ENCODE measurements around the gene ST6GALNAC5.

The ST6GALNAC5 gene

GRCh38 chr1:76865696-76866286 is 1.5 kb upstream of the ST6GALNAC5 start:
- no peak overlapping the region for H3K4me3 ChIP-seq (ENCODE audit: low read length)
- TF ChIP-seq CTCF (conservative IDR thresholded peaks at IDR 0.05; ENCODE audit: low read depth, low read length), result no peak
- no peak for DNase-seq (ENCODE audit: low read depth)

GRCh38 chr1:76866566-76866965 is 714 bp upstream of the ST6GALNAC5 start:
- H3K4me3 ChIP-seq (ENCODE audit: low read length), result no peak overlapping the region
- no peak for TF ChIP-seq CTCF (conservative IDR thresholded peaks at IDR 0.05; ENCODE audit: low read depth, low read length)
- DNase-seq (ENCODE audit: low read depth), result no peak

GRCh38 chr1:76868154-76868882 is 1.0 kb downstream of the ST6GALNAC5 start:
- TF ChIP-seq CTCF (conservative IDR thresholded peaks at IDR 0.05; ENCODE audit: low read depth, low read length), result no peak

GRCh38 chr1:76868916-76869315 is 1.6 kb downstream of the ST6GALNAC5 start:
- DNase-seq (ENCODE audit: low read depth), result no peak
- peak overlapping the region; percentile 58 for H3K4me3 ChIP-seq (ENCODE audit: low read length)
- TF ChIP-seq CTCF (conservative IDR thresholded peaks at IDR 0.05; ENCODE audit: low read depth, low read length), result no peak

More at GRCh38 chr1:76868154-76868882, 1.0 kb downstream of the ST6GALNAC5 start:
- H3K4me3 ChIP-seq (ENCODE audit: low read length), result peak overlapping the region; percentile 58
- no peak for DNase-seq (ENCODE audit: low read depth)

GRCh38 chr1:76870037-76870436 is 2.8 kb downstream of the ST6GALNAC5 start:
- no peak overlapping the region for H3K4me3 ChIP-seq (ENCODE audit: low read length)
- no peak for TF ChIP-seq CTCF (conservative IDR thresholded peaks at IDR 0.05; ENCODE audit: low read depth, low read length)
- no peak for DNase-seq (ENCODE audit: low read depth)

- no peak overlapping the region for H3K4me3 ChIP-seq (ENCODE audit: low read length)
- DNase-seq (ENCODE audit: low read depth), result no peak
- TF ChIP-seq CTCF (conservative IDR thresholded peaks at IDR 0.05; ENCODE audit: low read depth, low read length), result no peak
Observed at GRCh38 chr1:76871355-76871974, 4.2 kb downstream of the ST6GALNAC5 start.

All from retinal pigment epithelial cell (primary cell).